Hepatic stellate cell (primary cell): ENCODE data around the gene ABL1.

Source experiments
- DNase-seq: peaks from one replicate; pipeline ENCODE4 v3.0.0; 2011; ENCODE audit warnings: low spot score

Gene ABL1

DNA sequence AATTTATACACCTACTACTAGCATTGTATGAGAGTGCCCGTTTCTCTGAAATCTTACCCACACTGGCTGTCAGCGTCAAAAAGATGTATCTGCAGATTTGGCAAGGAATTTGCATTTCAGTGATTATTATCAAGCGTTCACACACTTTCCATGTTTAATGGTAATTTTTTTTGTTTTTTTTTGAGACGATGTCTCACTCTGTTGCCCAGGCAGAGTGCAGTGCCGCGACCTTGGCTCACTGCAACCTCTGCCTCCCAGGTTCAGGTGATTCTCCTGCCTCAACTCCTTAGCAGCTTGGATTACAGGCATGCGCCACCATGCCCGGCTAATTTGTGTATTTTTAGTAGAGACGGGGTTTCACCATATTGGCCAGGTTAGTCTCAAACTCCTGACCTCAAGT is 14.3 kb downstream of the ABL1 start:
- no peak for DNase-seq

DNA sequence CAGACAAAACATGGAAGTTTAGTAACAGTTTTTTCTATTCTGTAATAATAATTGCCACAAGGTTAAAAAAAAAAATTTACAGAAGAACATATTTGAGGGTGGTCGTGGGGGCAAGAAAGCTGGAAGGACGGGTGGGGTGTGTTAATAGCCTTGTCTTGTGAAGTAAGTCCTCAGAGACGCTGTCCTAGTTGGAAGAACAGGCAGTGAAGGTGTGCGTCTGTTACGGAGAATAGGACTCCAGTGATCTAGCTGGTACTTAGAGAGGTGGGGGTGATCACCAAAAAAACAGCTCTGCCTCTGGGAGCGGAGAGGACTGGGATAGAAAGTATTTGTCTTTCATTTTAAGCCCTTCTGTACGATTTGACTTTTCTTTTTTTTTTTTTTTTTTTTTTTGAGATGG is 17.7 kb downstream of the ABL1 start:
- DNase-seq, result no peak

DNA sequence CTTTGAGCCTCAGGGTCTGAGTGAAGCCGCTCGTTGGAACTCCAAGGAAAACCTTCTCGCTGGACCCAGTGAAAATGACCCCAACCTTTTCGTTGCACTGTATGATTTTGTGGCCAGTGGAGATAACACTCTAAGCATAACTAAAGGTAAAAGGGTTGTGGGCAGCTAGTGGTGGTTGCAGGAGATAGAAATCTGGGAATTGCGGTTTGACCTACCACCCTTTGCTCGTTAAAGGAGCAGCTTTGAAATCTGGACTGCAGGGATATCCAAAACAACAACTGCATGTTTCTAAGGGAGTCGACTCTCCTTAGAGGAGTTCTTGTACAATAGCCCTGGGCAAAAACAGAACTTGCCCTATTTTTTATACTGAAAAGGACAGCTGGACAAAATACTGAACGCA is 19.0 kb downstream of the ABL1 start:
- DNase-seq, result no peak

DNA sequence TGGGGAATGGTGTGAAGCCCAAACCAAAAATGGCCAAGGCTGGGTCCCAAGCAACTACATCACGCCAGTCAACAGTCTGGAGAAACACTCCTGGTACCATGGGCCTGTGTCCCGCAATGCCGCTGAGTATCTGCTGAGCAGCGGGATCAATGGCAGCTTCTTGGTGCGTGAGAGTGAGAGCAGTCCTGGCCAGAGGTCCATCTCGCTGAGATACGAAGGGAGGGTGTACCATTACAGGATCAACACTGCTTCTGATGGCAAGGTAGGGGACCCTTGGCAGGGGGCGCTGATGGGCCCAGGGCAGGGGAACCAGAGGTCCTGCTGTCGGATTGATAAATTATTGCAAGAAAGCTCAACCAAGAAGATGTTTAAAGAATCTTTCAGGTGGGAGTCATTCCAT is 19.8 kb downstream of the ABL1 start:
- no peak for DNase-seq

DNA sequence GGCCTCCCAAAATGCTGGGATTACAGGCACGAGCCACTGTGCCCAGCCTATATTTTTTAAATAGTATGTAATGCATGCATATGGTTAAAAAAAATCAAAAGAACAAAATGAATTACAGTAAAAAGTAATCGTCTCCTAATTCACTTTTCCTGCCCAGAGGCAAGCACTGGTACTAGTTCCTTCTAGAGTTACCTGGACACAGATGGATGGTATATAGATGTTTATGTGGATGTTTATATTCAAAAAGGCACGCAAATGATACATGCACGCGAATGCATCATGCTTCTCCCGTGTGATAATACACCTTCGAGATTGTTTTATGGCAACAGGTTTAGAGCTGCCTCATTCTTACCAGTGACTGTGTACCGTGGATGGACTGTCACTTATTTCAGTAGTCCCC is 21.4 kb downstream of the ABL1 start:
- DNase-seq, result no peak

DNA sequence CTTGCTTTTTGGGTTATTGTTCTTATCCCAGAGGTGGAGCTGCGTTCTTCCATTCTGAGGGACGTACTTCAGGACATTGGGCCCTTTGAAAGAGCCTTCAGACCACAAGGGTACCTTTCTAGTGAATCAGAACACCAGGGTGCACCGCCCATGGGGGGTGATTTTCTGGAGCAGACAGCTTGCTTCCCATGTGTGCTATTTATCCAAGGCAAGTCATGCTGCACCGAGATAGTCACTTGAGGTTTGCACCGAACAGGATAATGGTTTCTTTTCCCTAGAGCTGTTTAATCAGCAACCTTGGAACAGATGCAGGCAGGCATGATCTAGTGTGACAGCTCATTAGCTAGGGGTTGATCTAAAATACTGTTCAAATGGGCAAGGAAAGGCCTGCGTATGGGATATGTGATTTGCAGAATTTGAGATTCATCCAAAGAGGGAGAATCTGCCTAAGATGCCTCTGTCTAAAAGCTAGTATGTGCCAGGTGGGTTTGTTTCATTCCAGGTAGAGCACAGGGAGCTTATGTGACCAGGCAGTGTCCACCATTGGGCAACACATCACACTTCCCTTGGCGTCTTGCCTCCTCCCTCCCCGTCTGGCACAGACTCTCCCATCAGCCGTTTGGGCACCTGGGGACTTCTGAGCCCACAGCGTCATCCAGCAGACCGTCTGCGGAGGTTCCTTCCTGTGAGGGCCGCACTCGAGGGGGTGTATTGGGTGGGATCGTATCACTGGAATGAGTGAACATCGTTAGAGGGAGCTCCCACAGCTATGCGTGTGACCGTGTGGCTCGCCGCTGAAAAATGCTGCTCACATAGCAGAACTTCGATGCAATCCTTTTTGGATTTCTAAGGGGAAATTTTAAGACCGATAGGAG is 23.0 kb downstream of the ABL1 start:
- peak; percentile 78 for DNase-seq

DNA sequence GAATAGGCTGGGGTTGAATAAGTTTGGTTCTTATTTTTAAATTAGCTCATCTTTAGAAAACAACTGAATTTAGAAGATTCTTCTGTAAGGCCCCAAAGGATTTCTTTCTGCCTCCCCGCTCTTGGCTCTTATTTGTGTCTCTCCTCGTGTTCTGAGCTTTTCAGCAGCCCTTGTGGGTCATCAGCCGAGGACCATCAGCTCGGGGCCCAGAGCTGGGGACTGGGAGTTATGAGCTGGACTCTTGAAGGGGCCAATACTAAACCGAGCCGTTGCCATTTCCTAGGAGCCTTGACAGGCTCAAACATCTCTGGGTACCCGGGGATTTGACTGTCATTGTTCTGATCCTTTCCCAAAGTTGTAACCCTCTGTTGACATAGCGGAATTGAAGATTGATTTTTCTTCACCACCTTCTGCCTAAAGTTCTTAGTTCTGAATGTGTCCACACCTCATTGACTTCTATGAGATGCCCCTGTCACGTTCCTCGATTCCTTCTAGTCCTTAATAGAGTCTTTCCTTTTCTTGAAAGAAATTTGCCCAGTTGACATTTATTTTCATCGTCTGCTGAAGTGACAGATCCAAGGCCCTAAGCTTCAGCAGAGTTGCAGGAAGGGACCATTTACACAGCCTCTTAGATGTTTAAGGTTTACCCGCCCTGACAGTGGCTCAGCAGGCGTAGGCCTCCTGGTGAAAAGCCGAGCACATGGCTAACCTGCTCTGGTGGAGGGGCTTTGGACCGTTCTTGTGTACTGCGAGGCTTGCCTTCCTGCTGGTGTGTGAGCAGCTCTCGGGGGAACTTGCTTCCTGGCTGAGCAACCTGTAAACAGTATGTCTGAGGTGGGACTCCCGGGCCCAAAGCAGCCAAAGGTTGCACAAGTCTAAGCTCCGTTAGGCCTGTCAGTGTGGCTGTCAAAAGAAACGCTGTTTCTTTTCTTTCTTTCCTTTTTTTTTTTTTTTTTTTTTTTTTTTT is 24.0 kb downstream of the ABL1 start:
- no peak for DNase-seq

DNA sequence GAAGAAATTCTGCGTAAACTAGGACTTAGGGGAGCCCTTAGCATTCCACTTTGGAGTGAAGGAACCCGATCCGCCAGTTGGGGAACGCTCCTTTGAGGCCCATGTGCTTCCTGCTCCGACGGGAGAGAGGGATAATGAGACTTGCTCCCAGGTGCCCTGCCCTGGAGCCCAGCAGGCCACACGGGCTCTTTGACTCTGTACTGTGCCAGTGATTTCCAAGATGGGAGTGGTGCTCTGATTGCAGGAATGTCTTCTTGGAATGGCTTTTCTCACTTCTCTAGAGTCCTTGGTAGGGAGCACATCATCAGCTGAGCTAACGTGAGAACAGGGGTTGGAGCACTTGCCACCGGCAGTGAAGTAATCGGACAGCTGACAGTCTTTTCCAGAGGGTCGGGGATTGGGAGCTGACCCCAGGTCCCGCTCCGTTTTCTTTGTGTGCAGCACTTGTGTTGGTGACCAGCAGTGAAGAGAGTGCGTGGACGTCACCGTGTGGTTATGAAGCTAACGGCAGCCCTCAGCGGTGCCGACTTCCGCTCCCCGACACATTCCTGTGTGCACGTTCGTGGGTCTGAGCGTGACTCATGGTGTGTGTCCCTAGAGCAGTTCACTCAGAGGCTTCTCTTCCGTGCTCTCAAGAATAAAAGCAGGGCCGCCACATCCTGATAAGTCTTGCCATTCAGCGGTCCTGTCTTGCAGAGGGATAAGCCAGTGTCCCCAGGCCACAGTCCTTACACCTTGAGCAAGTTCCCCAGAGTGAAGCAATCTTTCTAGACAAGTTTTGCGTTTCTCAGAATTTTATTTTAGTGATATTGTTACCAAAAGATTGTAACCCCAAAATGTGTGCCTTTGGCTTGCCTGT is 25.6 kb downstream of the ABL1 start:
- peak; percentile 93 for DNase-seq

DNA sequence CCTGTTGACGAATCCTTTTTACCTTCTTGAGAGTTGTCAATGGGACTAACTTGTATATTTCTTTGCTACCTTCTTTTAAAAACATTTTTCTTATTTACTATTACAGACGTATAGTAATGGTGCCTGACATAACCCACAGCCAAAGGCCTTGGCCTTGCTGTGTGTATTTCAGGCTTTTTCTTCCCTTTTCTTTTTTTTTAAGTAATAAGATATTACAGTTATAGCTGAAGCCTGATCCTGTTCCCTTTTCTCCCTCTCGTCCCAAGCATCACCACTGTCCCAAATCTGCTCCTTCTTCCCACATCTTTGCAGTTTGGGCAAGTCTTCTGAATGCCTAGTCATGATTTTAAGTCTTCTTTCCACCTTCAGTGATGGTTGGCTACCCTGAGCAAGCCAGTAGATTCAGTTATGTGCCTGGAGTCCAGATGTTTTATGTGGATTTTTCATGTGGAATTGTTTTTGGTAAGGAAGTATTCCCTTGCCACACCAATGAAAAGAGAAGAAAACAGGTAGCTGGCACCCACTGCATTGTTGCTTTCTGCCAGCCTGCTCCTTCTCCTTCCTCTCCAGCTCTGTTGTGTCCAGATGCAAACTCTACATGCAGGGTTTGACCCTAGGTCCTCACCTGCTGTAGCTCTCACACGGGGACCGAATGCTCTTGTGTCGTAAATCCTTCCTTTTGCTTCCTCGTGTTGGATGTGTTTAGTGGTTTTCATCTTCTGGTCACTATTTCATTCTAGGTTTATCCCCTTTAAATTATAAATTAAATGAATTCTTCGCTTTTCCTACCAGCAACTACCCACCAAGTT is 26.5 kb downstream of the ABL1 start:
- DNase-seq, result no peak

DNA sequence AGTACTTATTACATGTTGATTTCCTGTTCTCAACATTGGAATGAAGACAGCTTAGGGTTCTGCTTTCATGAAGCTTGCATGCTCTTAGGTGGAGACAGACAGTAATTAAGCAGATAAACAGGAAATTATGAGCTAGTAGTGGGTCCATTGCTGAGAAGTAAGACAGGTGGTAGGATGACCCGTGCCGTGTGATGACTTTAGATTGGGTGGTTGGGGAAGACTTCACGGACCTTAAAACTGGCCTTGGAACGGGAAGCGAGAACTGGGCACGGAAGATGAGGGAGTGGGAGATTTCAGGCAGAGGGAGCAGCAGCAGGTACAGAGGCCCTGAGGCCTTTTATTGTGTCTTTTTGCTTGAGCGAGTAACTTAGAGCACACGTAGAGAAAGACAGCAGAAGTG is 27.2 kb downstream of the ABL1 start:
- no peak for DNase-seq

DNA sequence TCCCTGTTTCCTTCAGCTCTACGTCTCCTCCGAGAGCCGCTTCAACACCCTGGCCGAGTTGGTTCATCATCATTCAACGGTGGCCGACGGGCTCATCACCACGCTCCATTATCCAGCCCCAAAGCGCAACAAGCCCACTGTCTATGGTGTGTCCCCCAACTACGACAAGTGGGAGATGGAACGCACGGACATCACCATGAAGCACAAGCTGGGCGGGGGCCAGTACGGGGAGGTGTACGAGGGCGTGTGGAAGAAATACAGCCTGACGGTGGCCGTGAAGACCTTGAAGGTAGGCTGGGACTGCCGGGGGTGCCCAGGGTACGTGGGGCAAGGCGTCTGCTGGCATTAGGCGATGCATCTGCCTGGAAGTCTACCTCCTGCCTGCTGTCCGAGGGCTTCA is 27.7 kb downstream of the ABL1 start:
- no peak for DNase-seq

DNA sequence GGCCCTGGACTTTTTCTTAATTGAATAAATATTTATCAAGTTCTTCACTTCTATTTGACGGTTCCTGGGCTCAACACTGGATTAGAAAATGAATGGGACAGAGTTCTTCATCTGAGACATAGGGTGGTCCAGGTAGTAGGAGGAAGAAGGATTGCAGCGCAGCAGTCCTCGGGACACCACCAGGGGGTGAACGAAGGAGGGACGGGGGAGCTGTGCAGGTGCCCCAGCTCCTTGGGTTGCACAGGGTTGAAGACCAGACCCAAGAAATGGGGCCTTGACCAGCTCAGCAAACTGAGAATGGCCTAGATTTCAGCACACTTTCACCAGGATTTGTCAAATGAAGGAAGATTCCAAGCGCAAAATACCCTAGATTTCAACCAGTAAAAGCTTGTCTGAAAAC is 29.5 kb downstream of the ABL1 start:
- DNase-seq, result no peak

DNA sequence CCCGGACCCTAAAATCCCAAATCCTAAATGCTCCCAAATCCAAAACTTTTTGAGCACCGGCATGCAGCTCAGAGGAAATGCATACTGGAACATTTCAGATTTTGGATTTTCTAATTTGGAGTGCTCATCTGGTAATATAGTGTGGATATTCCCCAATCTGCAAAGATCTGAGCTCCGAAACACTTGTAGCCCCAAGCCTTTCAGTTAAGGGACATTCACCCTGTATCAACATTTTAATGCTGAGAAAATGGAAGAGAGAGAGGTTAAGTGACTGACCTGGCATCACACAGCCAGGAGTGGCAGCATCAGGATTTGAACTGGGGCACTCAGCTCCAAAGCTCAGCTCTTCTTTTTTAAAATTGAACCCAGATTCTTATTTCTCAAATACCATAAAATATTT is 30.9 kb downstream of the ABL1 start:
- DNase-seq, result no peak

DNA sequence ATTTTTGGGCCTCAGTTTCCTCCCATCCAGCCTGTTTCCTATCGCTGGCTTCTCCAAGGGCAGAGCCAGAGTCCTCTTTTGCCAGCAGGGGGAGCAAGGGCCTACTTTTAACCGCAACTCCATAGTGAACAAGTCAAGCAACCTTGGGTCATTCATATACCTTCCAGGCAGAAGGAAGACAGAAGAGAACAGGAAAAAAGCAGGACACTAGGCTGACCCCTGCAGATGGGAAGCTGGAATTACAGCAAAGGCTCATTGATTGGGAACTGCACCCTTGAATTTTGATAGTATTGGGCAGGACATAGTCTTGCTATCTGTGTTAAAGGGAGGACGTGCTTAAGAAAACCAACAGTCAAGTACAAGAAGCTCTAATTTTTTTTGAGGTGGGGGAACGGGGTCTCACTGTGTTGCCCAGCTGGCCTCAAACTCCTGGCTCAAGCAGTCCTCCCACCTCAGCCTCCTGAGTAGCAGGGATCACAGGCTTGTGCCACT is 31.5 kb downstream of the ABL1 start:
- DNase-seq, result peak; percentile 78

DNA sequence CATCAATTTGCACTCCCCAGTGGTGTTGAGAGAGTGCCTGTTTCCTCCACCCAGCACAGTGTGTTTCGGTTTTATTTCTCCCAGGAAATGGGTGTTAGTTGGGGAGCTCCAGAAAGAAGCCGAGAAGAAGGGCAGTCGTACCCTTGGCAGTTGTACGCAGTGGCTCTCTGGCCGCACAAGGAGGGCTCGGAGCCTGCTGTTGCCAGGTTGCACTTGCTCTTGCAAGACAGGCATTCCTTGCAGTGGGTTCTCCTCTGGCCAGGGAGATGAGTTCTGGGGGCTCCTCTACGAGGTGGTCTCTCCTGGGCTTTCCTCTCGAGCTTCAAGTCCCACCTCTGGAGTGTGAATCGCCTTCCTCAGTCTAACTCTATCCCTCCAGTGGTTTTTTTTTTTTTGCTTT is 32.5 kb downstream of the ABL1 start:
- no peak for DNase-seq

DNA sequence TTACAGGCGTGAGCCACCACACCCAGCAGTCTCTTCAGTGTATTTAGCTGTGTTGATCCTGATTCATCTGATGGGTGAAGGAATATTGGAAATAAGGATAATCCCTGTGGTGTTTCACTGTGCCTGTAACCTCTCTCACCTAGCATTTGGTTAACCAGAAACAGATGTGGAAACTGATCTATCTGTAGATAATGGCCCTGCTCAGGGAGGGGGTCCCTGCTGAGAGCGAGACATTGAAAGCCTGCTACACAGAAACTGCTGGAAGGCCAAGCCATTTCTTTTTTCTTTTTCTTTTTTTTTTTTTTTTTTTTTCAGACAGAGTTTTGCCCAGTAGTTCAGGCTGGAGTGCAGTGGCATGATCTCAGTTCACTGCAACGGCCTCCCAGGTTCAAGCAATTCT is 33.2 kb downstream of the ABL1 start:
- DNase-seq, result no peak

DNA sequence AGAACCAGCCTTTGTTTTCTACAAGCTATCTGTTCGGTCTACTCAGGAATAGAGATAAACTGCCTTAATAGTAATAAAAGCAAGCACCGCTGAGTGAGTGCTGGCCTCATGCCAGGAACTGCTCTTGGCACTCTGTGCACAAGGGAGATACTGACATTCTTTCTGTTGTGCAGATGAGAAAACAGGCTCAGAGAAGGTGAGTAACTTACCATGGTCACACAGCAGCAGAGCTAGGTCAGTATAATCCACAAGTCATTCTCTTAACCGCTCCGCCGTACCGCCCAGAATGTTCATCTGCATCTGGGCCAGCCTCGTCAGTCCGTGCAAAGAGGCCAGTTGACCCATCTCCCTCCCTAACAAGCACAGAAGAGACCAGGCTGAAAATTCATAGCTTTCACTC is 34.2 kb downstream of the ABL1 start:
- no peak for DNase-seq

DNA sequence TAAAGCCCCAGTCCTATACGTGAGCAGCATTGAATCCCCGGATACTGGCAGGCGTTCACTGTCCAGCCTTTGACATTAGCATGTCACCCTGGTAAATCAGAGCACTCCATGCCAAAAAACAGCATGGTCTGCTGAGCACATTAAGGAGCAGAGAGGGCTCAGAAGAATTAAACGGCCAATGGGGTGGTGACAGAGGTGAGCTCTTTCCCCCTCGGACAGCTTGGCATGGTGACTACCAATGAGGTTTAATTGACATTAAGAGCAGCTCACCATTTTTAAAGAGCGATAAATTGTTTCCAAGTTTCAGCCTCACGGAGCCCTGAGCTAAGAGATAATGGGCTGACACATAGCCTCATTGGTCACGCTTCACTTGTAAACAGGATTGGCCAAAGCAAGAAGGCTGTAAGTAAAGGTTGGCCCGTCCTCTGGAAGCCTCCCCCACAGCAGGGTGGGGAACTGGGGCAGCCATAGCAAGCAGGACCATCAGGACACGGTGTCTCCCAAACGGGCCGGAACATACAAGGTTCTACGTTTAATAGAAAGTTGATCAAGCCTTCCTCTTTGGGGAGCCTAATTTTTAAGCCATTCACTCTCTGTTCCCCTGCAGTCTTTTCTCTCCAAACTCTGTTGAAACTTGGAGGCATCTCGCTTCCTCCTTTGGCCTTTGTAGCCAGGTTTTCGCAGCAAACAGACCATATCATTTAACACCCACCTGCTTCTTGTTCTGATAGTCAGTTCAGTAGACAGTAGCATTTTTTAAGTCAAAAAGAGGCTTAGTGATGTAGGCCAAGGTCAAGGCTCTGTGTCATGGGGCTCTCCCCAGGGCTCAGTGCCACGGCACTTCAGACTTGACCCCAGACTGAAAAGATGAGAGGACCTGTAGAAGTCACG is 35.7 kb downstream of the ABL1 start:
- no peak for DNase-seq

DNA sequence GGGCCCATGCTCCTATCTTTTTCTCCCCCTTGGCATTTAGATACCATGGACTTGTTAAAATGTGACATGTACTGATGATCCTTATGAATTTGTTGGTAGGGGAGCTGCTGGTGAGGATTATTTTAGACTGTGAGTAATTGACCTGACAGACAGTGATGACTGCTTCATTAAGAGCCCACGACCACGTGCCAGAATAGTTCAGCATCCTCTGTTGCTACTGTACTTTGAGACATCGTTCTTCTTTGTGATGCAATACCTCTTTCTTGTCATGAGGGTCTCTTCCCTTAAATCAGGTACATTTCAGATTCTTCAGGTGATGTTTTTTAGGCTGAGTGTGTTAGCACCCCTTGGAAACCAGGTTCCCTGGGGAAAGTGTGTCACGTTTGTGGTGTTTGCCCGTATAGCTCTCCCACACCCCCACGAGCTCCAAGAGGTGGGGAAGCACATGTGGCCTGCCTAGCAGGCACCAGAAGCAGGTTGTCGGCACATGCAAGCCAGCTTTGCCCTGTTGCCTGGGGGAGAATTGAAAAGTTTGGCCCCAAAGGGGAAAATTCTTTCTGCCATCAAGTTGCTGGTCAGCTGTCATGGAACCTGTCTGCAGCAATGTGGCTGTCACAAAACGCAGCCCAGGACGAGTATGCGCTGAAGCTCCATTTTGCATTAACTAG is 36.5 kb downstream of the ABL1 start:
- DNase-seq, result no peak

DNA sequence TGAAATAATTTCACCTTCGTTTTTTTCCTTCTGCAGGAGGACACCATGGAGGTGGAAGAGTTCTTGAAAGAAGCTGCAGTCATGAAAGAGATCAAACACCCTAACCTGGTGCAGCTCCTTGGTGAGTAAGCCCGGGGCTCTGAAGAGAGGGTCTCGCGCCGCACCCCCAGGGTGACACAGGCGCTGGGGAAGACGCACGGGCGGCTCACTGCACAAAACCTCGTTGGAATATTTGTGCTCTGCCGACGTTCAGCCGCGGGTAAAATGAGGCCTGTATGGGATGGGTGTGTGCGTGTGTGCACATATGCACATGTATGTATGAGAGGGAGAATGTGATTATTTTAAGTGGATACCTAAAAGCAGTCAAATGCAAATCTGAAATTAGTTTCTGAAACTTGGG is 37.0 kb downstream of the ABL1 start:
- no peak for DNase-seq
